Measurements from ENCODE around the gene MAP2K2.

MAP2K2 gene

DNA sequence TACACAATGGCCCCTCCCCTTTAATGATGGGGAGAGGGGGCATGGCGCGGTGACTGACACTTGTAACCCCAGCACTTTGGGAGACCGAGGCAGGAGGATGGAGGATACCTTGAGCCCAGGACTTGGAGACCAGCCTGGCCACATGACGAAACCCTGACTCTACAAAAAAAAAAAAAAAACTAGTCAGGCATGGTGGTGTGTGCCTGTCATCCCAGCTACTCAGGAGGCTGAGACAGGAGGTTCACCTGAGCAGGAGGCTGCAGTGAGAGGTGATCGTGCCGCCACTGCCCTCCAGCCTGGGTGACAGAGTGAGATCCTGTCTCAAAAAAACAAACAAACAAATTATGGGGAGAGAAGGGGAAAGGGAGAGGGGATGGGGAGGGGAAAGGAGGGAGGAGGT lies 43.4 kb downstream of the MAP2K2 start:
- TF ChIP-seq CSDC2 (CRISPR knock-in tag; IDR thresholded peaks at IDR 0.05) (no peak), RARB (CRISPR knock-in tag; IDR thresholded peaks at IDR 0.05) (no peak), ARNTL (CRISPR knock-in tag; IDR thresholded peaks at IDR 0.05; ENCODE audit: borderline replicate concordance, low read depth) (no peak), PATZ1 (CRISPR knock-in tag; IDR thresholded peaks at IDR 0.05; ENCODE audit: borderline replicate concordance) (no peak), TOX (CRISPR knock-in tag; IDR thresholded peaks at IDR 0.05; ENCODE audit: borderline replicate concordance) (no peak), POU6F1 (CRISPR knock-in tag; IDR thresholded peaks at IDR 0.05; ENCODE audit: borderline replicate concordance, low read depth) (no peak), PPARA (CRISPR knock-in tag; IDR thresholded peaks at IDR 0.05; ENCODE audit: borderline replicate concordance) (no peak), SNAI2 (CRISPR knock-in tag; IDR thresholded peaks at IDR 0.05) (no peak), ESRRG (CRISPR knock-in tag; IDR thresholded peaks at IDR 0.05) (no peak), ZFP3 (CRISPR knock-in tag; IDR thresholded peaks at IDR 0.05) (no peak), ISL1 (CRISPR knock-in tag; IDR thresholded peaks at IDR 0.05) (no peak), ZC3H10 (CRISPR knock-in tag; IDR thresholded peaks at IDR 0.05) (no peak), BACH2 (CRISPR knock-in tag; IDR thresholded peaks at IDR 0.05; ENCODE audit: borderline replicate concordance) (no peak)
- TF ChIP-seq, protein P1, sequence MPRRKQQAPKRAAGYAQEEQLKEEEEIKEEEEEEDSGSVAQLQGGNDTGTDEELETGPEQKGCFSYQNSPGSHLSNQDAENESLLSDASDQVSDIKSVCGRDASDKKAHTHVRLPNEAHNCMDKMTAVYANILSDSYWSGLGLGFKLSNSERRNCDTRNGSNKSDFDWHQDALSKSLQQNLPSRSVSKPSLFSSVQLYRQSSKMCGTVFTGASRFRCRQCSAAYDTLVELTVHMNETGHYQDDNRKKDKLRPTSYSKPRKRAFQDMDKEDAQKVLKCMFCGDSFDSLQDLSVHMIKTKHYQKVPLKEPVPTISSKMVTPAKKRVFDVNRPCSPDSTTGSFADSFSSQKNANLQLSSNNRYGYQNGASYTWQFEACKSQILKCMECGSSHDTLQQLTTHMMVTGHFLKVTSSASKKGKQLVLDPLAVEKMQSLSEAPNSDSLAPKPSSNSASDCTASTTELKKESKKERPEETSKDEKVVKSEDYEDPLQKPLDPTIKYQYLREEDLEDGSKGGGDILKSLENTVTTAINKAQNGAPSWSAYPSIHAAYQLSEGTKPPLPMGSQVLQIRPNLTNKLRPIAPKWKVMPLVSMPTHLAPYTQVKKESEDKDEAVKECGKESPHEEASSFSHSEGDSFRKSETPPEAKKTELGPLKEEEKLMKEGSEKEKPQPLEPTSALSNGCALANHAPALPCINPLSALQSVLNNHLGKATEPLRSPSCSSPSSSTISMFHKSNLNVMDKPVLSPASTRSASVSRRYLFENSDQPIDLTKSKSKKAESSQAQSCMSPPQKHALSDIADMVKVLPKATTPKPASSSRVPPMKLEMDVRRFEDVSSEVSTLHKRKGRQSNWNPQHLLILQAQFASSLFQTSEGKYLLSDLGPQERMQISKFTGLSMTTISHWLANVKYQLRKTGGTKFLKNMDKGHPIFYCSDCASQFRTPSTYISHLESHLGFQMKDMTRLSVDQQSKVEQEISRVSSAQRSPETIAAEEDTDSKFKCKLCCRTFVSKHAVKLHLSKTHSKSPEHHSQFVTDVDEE (CRISPR knock-in tag; IDR thresholded peaks at IDR 0.05): no peak
- no peak for ATAC-seq

DNA sequence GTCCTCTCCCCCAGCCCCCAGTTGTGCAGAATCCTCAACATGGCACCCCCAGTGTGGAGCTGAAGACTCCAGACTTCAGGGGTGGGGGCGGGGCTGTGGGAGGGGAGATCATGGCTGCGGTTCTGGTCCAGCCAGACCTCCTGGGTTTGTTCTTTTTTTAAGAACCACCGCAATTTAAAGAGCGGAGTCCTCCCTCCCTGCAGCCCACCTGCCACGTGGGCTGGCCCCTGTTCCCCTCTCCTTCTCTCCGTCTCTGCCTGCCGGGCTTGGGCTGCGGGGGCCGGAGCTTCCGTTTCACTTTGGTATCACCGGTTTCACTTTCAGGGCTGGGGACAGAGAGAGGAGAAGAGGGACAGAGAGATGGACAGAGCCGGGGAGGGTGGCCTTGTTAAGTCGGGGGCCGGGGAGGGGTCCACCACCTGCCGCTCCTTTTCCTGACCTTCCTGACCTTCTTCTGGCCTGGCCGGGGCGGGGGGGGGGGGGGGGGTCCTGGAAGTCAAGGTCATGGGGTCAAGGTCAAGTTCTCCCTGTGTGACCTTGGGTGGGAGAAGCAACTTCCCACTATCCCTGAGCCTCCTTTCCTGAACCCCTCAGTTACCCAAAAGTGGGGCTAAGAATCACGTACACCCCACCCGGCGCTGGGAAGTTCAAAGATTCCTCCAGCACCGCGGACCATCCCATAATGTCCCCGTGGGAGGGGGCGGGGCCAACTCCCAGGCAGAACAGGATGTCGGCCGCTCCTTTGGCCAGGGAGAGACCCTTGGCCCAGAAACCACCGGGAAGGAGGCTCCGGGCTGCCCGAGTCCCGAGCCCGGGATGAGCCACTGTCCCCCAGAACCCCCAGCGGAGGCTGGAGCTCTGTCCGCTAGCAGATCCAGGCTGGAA lies 45.9 kb downstream of the MAP2K2 start:
- no peak for TF ChIP-seq ZNF70 (CRISPR knock-in tag; IDR thresholded peaks at IDR 0.05)
- TF ChIP-seq CSDC2 (CRISPR knock-in tag; IDR thresholded peaks at IDR 0.05): no peak
- TF ChIP-seq ARNTL (CRISPR knock-in tag; IDR thresholded peaks at IDR 0.05; ENCODE audit: borderline replicate concordance, low read depth): no peak
- TF ChIP-seq ESRRG (CRISPR knock-in tag; IDR thresholded peaks at IDR 0.05): no peak
- no peak for TF ChIP-seq ZFP3 (CRISPR knock-in tag; IDR thresholded peaks at IDR 0.05)
- no peak for TF ChIP-seq TCF4 (CRISPR knock-in tag; IDR thresholded peaks at IDR 0.05; ENCODE audit: borderline replicate concordance)
- no peak for TF ChIP-seq PATZ1 (CRISPR knock-in tag; IDR thresholded peaks at IDR 0.05; ENCODE audit: borderline replicate concordance)
- no peak for TF ChIP-seq CSRNP3 (CRISPR knock-in tag; IDR thresholded peaks at IDR 0.05)
- TF ChIP-seq BACH2 (CRISPR knock-in tag; IDR thresholded peaks at IDR 0.05; ENCODE audit: borderline replicate concordance): no peak
- no peak for TF ChIP-seq ZNF565 (CRISPR knock-in tag; conservative IDR thresholded peaks at IDR 0.05; ENCODE audit: low read depth)
- no peak for TF ChIP-seq ISL1 (CRISPR knock-in tag; IDR thresholded peaks at IDR 0.05)
- no peak for TF ChIP-seq RARB (CRISPR knock-in tag; IDR thresholded peaks at IDR 0.05)
- no peak for TF ChIP-seq GLIS3 (CRISPR knock-in tag; IDR thresholded peaks at IDR 0.05)
- no peak for TF ChIP-seq ZFP30 (CRISPR knock-in tag; IDR thresholded peaks at IDR 0.05)
- TF ChIP-seq PPARA (CRISPR knock-in tag; IDR thresholded peaks at IDR 0.05; ENCODE audit: borderline replicate concordance): no peak
- no peak for TF ChIP-seq ZC3H10 (CRISPR knock-in tag; IDR thresholded peaks at IDR 0.05)
- TF ChIP-seq, protein P1 (CRISPR knock-in tag; IDR thresholded peaks at IDR 0.05): no peak
- no peak for ATAC-seq
